ENCODE results near the gene ACVR2B. TPM values are rescaled to one million over a fixed set of nuclear protein-coding genes. Genes with fewer than 3 reads are reported as not detected.

The ACVR2B gene
- total and polyA plus RNA-seq, 5 donors: 1.7 to 6.2 (median 5.2) TPM

- H3K9me3 ChIP-seq (ENCODE audit: control insufficient read depth, low read length): no peaks in the 10 kb centered on the region
- intact Hi-C loops (cut with DNase I): no loop called here
- no peaks in the 10 kb centered on the region for H3K27me3 ChIP-seq (ENCODE audit: control insufficient read depth, insufficient read depth)
- ATAC-seq (peak; percentile 93), DNase-seq (peak; percentile 74 to 92 (median 87))
- WGBS: 51% methylated on average over 13 of the region's 13 CpGs
- peaks cover 7% of the 10 kb centered on the region for H3K4me1 ChIP-seq (ENCODE audit: control insufficient read depth, insufficient read depth, low read length)
- peak overlapping the region; percentile 55 for H3K27ac ChIP-seq (ENCODE audit: low read length)
- H3K4me3 ChIP-seq (ENCODE audit: low read length): no peak overlapping the region
These were observed 79.7 kb downstream of the ACVR2B start for GRCh38 chr3:38533285-38533976.

GRCh38 chr3:38534180-38534579 is 80.5 kb downstream of the ACVR2B start:
- Histone ChIP-seq H3K27me3 (ENCODE audit: control insufficient read depth, insufficient read depth) (no peaks in the 10 kb centered on the region), H3K27ac (ENCODE audit: low read length) (peak overlapping the region; percentile 34), H3K4me1 (ENCODE audit: control insufficient read depth, insufficient read depth, low read length) (peaks cover 9% of the 10 kb centered on the region), H3K9me3 (ENCODE audit: control insufficient read depth, low read length) (no peaks in the 10 kb centered on the region), H3K4me3 (ENCODE audit: low read length) (no peak overlapping the region)
- 88% methylated on average over 2 of the region's 2 CpGs for WGBS
- DNase-seq: no peak
- ATAC-seq: no peak
- intact Hi-C loops (cut with DNase I): no loop called here

- intact Hi-C loops (cut with DNase I): no loop called here
- H3K9me3 ChIP-seq (ENCODE audit: control insufficient read depth, low read length): no peaks in the 10 kb centered on the region
- H3K27me3 ChIP-seq (ENCODE audit: control insufficient read depth, insufficient read depth): no peaks in the 10 kb centered on the region
- H3K4me1 ChIP-seq (ENCODE audit: control insufficient read depth, insufficient read depth, low read length): peaks cover 9% of the 10 kb centered on the region
- 96% methylated on average over 7 of the region's 7 CpGs for WGBS
- H3K27ac ChIP-seq (ENCODE audit: low read length): no peak overlapping the region
- no peak overlapping the region for H3K4me3 ChIP-seq (ENCODE audit: low read length)
- no peak for DNase-seq
- no peak for ATAC-seq
These were observed 80.9 kb downstream of the ACVR2B start for GRCh38 chr3:38534604-38535003.

GRCh38 chr3:38536671-38537070 is 83.0 kb downstream of the ACVR2B start:
- no peak overlapping the region for H3K4me3 ChIP-seq (ENCODE audit: low read length)
- H3K27me3 ChIP-seq (ENCODE audit: control insufficient read depth, insufficient read depth): no peaks in the 10 kb centered on the region
- peak overlapping the region; percentile 78 for H3K27ac ChIP-seq (ENCODE audit: low read length)
- no peaks in the 10 kb centered on the region for H3K9me3 ChIP-seq (ENCODE audit: control insufficient read depth, low read length)
- H3K4me1 ChIP-seq (ENCODE audit: control insufficient read depth, insufficient read depth, low read length): peaks cover 9% of the 10 kb centered on the region
- ATAC-seq (no peak), DNase-seq (no peak)
- 73% methylated on average over 3 of the region's 3 CpGs for WGBS
- intact Hi-C loops (cut with DNase I): no loop called here

- peak; percentile 17 to 22 for ATAC-seq
- Histone ChIP-seq H3K4me3 (ENCODE audit: low read length) (no peak overlapping the region), H3K9me3 (ENCODE audit: control insufficient read depth, low read length) (no peaks in the 10 kb centered on the region), H3K27me3 (ENCODE audit: control insufficient read depth, insufficient read depth) (no peaks in the 10 kb centered on the region), H3K4me1 (ENCODE audit: control insufficient read depth, insufficient read depth, low read length) (peaks cover 13% of the 10 kb centered on the region), H3K27ac (ENCODE audit: low read length) (peak overlapping the region; percentile 78)
- 65% methylated on average over 8 of the region's 8 CpGs for WGBS
- intact Hi-C loops (cut with DNase I): no loop called here
- peak; percentile 60 to 85 (median 74) for DNase-seq
These were observed 85.2 kb downstream of the ACVR2B start for GRCh38 chr3:38538773-38539353.

GRCh38 chr3:38541806-38542205 is 88.1 kb downstream of the ACVR2B start:
- intact Hi-C loops (cut with DNase I): no loop called here
- DNase-seq (peak; percentile 61 to 74 (median 69)), ATAC-seq (peak; percentile 17 to 69)
- Histone ChIP-seq H3K27me3 (ENCODE audit: control insufficient read depth, insufficient read depth) (no peaks in the 10 kb centered on the region), H3K4me1 (ENCODE audit: control insufficient read depth, insufficient read depth, low read length) (peaks cover 13% of the 10 kb centered on the region), H3K27ac (ENCODE audit: low read length) (peak overlapping the region; percentile 89), H3K9me3 (ENCODE audit: control insufficient read depth, low read length) (no peaks in the 10 kb centered on the region), H3K4me3 (ENCODE audit: low read length) (no peak overlapping the region)
- whole genome bisulfite sequencing: 37% methylated on average over 9 of the region's 9 CpGs

Other genes with a start within 250 kb of the ACVR2B start
- under 1 TPM in 2 of 4 donors, not detected in 2; 0.18 to 0.29 TPM for gene SLC22A13, start 188.1 kb upstream of the ACVR2B start, total RNA-seq
- 0.09 TPM for gene SLC22A13, start 188.1 kb upstream of the ACVR2B start, polyA plus RNA-seq
- gene SLC22A14, start 171.6 kb upstream of the ACVR2B start, total RNA-seq: under 1 TPM in 2 of 4 donors, not detected in 2; 0.14 to 0.17 TPM
- gene SLC22A14, start 171.6 kb upstream of the ACVR2B start, polyA plus RNA-seq: 0.11 TPM
- gene XYLB, start 107.1 kb upstream of the ACVR2B start, total RNA-seq: 1 to 10 TPM in 2 of 4 donors, under 1 TPM in 2; 0.37 to 1.3 (median 0.83) TPM
- gene XYLB, start 107.1 kb upstream of the ACVR2B start, polyA plus RNA-seq: 0.41 TPM
- 10 to 100 TPM; 19.4 to 27.7 (median 24.6) TPM for gene EXOG, start 42.5 kb downstream of the ACVR2B start, total RNA-seq
- gene EXOG, start 42.5 kb downstream of the ACVR2B start, polyA plus RNA-seq: 22.4 TPM
- gene SCN5A, start 195.8 kb downstream of the ACVR2B start, total RNA-seq: 100 to 1,000 TPM; 131 to 202 (median 142) TPM
- 69.0 TPM for gene SCN5A, start 195.8 kb downstream of the ACVR2B start, polyA plus RNA-seq

All from right cardiac atrium (tissue), 5 donors.